GM19324 (cell line): Measurements from ENCODE around the gene TSPAN15.
"Not testable (repeated sequence)": the region's sequence is repeated elsewhere in the genome, so short reads cannot be mapped to it uniquely, and the experiment has no call there.

Experiments
- ATAC-seq: cut with Tn5 transposase; IDR thresholded peaks from one replicate; pipeline ENCODE4 v1.9.1; 2021; ENCODE audit warnings: mild to moderate bottlenecking, moderate library complexity; ENCODE audit not compliant: unreplicated experiment, low FRiP score

The TSPAN15 gene

GRCh38 chr10:69533658-69534057 is 82.4 kb downstream of the TSPAN15 start:
- ATAC-seq: no peak

GRCh38 chr10:69536521-69536920 is 85.3 kb downstream of the TSPAN15 start:
- ATAC-seq: not testable (repeated sequence)

GRCh38 chr10:69537449-69537848 is 86.2 kb downstream of the TSPAN15 start:
- ATAC-seq: no peak

GRCh38 chr10:69538461-69538860 is 87.2 kb downstream of the TSPAN15 start:
- no peak for ATAC-seq

GRCh38 chr10:69541463-69541862 is 90.2 kb downstream of the TSPAN15 start:
- no peak for ATAC-seq

GRCh38 chr10:69549959-69550358 is 98.7 kb downstream of the TSPAN15 start:
- no peak for ATAC-seq

GRCh38 chr10:69552268-69552667 is 101.0 kb downstream of the TSPAN15 start:
- ATAC-seq: no peak

GRCh38 chr10:69553328-69553727 is 102.1 kb downstream of the TSPAN15 start:
- ATAC-seq: no peak

GRCh38 chr10:69554611-69555010 is 103.3 kb downstream of the TSPAN15 start:
- no peak for ATAC-seq
